CD4-positive, alpha-beta T cell (primary cell): ENCODE measurements around the gene SH2D1A. TPM values are rescaled to one million over a fixed set of nuclear protein-coding genes. Genes with fewer than 3 reads are reported as not detected.

Source experiments
- ATAC-seq: fragments of 200-7000 bp; cut with Tn5 transposase; one replicate; pipeline ENCODE4 v1.10.0; 2022; ENCODE audit warnings: mild to moderate bottlenecking; ENCODE audit not compliant: poor library complexity
- CTCF ChIA-PET: fragments of 350-600 bp; sonication (Branson Sonifier 250); formaldehyde crosslinking; loops from one replicate; lab custom pipeline; 2021; ENCODE audit warnings: antibody characterized with exemption, inconsistent platforms; lab: Charles Lee
- POLR2A ChIA-PET: fragments of 350-600 bp; sonication (Branson Sonifier 250); formaldehyde crosslinking; loops from one replicate; lab custom pipeline; 2021; ENCODE audit warnings: antibody characterized with exemption, inconsistent platforms; lab: Charles Lee
- DNase-seq, 14 experiments: peaks; one replicate each; pipeline ENCODE4 v3.0.0-alpha.2; 2013 to 2020; ENCODE audit warnings: mixed read lengths in 2 of 14
- H3K27ac ChIP-seq, 2 donors: one replicate each; pipeline versions ENCODE4 v1.5.1 to v1.7.0; 2013; ENCODE audit warnings: low read length in 2 of 2, low read depth in 1 of 2, mild to moderate bottlenecking in 1 of 2
- H3K27me3 ChIP-seq, 2 experiments: 1 replicate in 1 of 2; 2 replicates in 1 of 2; pipeline versions ENCODE4 v1.6.1 to v1.7.0; 2013; ENCODE audit warnings: low read length in 2 of 2, control low read depth in 1 of 2, mild to moderate bottlenecking in 1 of 2, moderate library complexity in 1 of 2; ENCODE audit not compliant: insufficient read depth in 2 of 2, control insufficient read depth in 1 of 2
- H3K36me3 ChIP-seq: one replicate; pipeline ENCODE4 v1.6.1; 2013; ENCODE audit warnings: low read length, control low read depth; ENCODE audit not compliant: insufficient read depth
- H3K4me1 ChIP-seq: one replicate; pipeline ENCODE4 v1.6.1; 2013; ENCODE audit warnings: low read length, control low read depth; ENCODE audit not compliant: insufficient read depth
- H3K4me3 ChIP-seq: one replicate; pipeline ENCODE4 v1.5.1; 2013; ENCODE audit warnings: mild to moderate bottlenecking, low read length, moderate library complexity
- H3K9me3 ChIP-seq, 2 experiments: 1 replicate in 1 of 2; 2 replicates in 1 of 2; pipeline versions ENCODE4 v1.6.1 to v1.7.0; 2013; ENCODE audit warnings: low read length in 2 of 2, mild to moderate bottlenecking in 2 of 2, control low read depth in 1 of 2, moderate library complexity in 1 of 2; ENCODE audit not compliant: control insufficient read depth in 1 of 2, insufficient read depth in 1 of 2
- H3K27ac Mint-ChIP-seq: one replicate; pipeline ENCODE4 v1.8.0; 2020; ENCODE audit warnings: mixed read lengths
- H3K27me3 Mint-ChIP-seq: one replicate; pipeline ENCODE4 v1.8.0; 2021; ENCODE audit warnings: mixed read lengths
- H3K36me3 Mint-ChIP-seq: one replicate; pipeline ENCODE4 v1.8.0; 2021; ENCODE audit warnings: low read depth, mixed read lengths
- H3K4me1 Mint-ChIP-seq: one replicate; pipeline ENCODE4 v1.8.0; 2021; ENCODE audit warnings: low read depth, mixed read lengths
- H3K4me3 Mint-ChIP-seq: one replicate; pipeline ENCODE4 v1.8.0; 2020; ENCODE audit warnings: mild to moderate bottlenecking, mixed read lengths
- H3K9me3 Mint-ChIP-seq: one replicate; pipeline ENCODE4 v1.8.0; 2020; ENCODE audit warnings: mixed read lengths
- intact Hi-C, 2 experiments: fragments of 100-400 bp; cut with DNase I in 1 of 2; cut with micrococcal nuclease in 1 of 2; formaldehyde crosslinking; loops; one replicate each; pipeline versions ENCODE4 v1.15.1 to v1.9.0; 2023 to 2025; cut with DNase I, micrococcal nuclease
- total RNA-seq, 174 experiments: library from RNA in 2 of 174; stranded (reverse) in 2 of 174; gene quantifications; one replicate each; pipeline ENCODE4 v1.2.3 and lab custom pipeline; 2021 to 2026
- TF ChIP-seq, protein P1 (sequence below): fragments of 200-600 bp; IDR thresholded peaks from one replicate; pipeline ENCODE4 v1.8.0; 2022; ENCODE audit warnings: antibody characterized with exemption, mild to moderate bottlenecking

Gene SH2D1A
- total RNA-seq, 2 experiments from 2014 or later, result 39.6 to 41.5 TPM

DNA sequence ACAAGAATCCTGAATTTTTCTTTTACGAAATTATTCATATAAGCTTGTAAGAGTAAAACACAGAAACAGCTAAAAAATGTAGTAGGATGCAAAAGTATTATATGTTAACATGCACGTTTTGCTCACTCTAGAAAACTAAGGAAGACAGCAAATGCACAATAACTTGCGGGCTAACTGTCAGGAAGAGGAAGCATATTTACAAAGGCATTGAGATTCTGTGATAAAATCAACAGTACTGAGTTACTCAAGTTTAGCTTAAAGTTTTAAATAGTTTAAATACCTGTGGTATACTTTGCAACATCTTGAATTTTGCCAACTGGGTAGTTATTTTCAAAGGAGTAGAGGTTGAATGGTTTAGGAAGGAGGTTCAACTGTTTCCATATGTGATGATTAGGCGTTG is 37.0 kb downstream of the SH2D1A start:
- no peaks in the 10 kb centered on the region for H3K4me1 ChIP-seq
- ATAC-seq (no peak), DNase-seq (no peak)
- Mint-ChIP-seq H3K4me3 (peak overlapping the region; percentile 51), H3K36me3 (peaks cover 67% of the 10 kb centered on the region), H3K4me1 (peaks cover 51% of the 10 kb centered on the region), H3K27ac (peak overlapping the region; percentile 58), H3K9me3 (no peaks in the 10 kb centered on the region), H3K27me3 (no peaks in the 10 kb centered on the region)
- H3K36me3 ChIP-seq, result peaks cover 18% of the 10 kb centered on the region
- no peaks in the 10 kb centered on the region for H3K9me3 ChIP-seq
- intact Hi-C loops, result loop anchor here in 1 of 2 experiments (5.0 kb wide), 1 partner anchor 171 kb away; no protein-coding TSS in a partner anchor
- TF ChIP-seq, protein P1, sequence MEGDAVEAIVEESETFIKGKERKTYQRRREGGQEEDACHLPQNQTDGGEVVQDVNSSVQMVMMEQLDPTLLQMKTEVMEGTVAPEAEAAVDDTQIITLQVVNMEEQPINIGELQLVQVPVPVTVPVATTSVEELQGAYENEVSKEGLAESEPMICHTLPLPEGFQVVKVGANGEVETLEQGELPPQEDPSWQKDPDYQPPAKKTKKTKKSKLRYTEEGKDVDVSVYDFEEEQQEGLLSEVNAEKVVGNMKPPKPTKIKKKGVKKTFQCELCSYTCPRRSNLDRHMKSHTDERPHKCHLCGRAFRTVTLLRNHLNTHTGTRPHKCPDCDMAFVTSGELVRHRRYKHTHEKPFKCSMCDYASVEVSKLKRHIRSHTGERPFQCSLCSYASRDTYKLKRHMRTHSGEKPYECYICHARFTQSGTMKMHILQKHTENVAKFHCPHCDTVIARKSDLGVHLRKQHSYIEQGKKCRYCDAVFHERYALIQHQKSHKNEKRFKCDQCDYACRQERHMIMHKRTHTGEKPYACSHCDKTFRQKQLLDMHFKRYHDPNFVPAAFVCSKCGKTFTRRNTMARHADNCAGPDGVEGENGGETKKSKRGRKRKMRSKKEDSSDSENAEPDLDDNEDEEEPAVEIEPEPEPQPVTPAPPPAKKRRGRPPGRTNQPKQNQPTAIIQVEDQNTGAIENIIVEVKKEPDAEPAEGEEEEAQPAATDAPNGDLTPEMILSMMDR, result no peak
- ChIA-PET CTCF (no interaction called here), POLR2A (no interaction called here)
- no peak overlapping the region for H3K4me3 ChIP-seq
- no peaks in the 10 kb centered on the region for H3K27me3 ChIP-seq
- no peak overlapping the region for H3K27ac ChIP-seq

DNA sequence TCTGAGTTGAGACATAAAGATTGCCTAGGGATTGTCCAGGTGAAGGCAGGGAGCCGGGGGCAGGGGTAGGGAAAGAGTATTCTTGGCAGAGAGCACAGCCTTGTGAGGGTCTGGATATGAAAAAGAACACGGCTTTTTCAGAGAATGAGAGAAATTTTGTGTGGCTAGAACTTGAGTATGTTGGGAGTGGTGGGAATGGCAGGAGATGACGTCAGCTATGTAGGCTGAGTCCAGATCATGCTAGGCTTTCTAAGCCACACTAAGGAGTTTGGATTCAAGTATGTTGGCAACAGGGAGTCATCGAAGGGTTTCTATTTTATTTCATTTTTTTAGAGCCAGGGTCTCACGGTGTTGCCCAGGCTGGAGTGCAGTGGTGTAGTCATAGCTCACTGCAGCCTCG is 40.0 kb downstream of the SH2D1A start:
- intact Hi-C loops, result loop anchor here in 1 of 2 experiments (5.0 kb wide), 1 partner anchor 746 kb away; no protein-coding TSS in a partner anchor
- H3K4me1 ChIP-seq, result no peaks in the 10 kb centered on the region
- H3K4me3 ChIP-seq, result no peak overlapping the region
- peaks cover 31% of the 10 kb centered on the region for H3K4me1 Mint-ChIP-seq
- peaks cover 13% of the 10 kb centered on the region for H3K36me3 ChIP-seq
- H3K27me3 ChIP-seq, result no peaks in the 10 kb centered on the region
- CTCF ChIA-PET, result no interaction called here
- H3K27me3 Mint-ChIP-seq, result no peaks in the 10 kb centered on the region
- H3K27ac ChIP-seq, result no peak overlapping the region
- H3K9me3 Mint-ChIP-seq, result no peaks in the 10 kb centered on the region
- H3K27ac Mint-ChIP-seq, result peak overlapping the region; percentile 36
- H3K9me3 ChIP-seq, result no peaks in the 10 kb centered on the region
- no peak for ATAC-seq
- DNase-seq, result no peak
- H3K4me3 Mint-ChIP-seq, result no peak overlapping the region
- TF ChIP-seq, protein P1, result no peak
- POLR2A ChIA-PET, result no interaction called here
- peaks cover 60% of the 10 kb centered on the region for H3K36me3 Mint-ChIP-seq

DNA sequence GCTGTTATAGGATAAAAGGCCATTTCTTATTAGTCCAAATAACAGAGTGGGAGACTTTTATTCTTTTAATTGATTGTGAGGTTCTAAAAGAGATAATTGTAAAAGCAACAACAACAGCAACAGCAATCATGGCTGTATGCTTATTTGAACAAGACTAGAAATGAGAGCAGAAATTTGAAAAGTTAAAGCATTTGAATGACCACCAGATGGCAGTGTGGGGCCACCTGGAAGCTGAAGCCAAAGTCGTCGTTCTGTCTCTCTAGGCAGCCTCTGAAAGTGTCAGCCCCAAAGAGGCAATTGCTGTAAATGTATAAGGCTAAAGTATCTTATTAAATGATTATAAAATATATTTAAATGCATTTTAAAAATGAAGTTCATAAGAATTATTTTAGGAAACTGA is 42.2 kb downstream of the SH2D1A start:
- Mint-ChIP-seq H3K36me3 (peaks cover 53% of the 10 kb centered on the region), H3K9me3 (no peaks in the 10 kb centered on the region), H3K4me1 (peaks cover 35% of the 10 kb centered on the region), H3K27me3 (no peaks in the 10 kb centered on the region), H3K4me3 (no peak overlapping the region), H3K27ac (peak overlapping the region; percentile 36)
- DNase-seq (peak; percentile 24 to 79 (median 48)), ATAC-seq (peak; percentile 83)
- H3K27ac ChIP-seq, result no peak overlapping the region
- ChIA-PET POLR2A (no interaction called here), CTCF (interaction anchor here (0.7 to 1.1 kb wide), 3 partner anchors 13 to 123 kb away, joined by 3 to 4 read pairs (median 4); no protein-coding TSS in a partner anchor)
- H3K9me3 ChIP-seq, result no peaks in the 10 kb centered on the region
- intact Hi-C loops, result loop anchor here in 1 of 2 experiments (5.0 kb wide), 1 partner anchor 744 kb away; no protein-coding TSS in a partner anchor
- TF ChIP-seq, protein P1, result peak; percentile 64
- H3K27me3 ChIP-seq, result no peaks in the 10 kb centered on the region
- H3K4me3 ChIP-seq, result no peak overlapping the region
- no peaks in the 10 kb centered on the region for H3K4me1 ChIP-seq
- peaks cover 12% of the 10 kb centered on the region for H3K36me3 ChIP-seq
